ENCODE measurements around the gene MED12L.

Gene MED12L

GRCh38 chr3:151264605-151265004 is 179.1 kb downstream of the MED12L start:
- no peak for DNase-seq

GRCh38 chr3:151265166-151265565 is 179.7 kb downstream of the MED12L start:
- DNase-seq, result no peak

GRCh38 chr3:151265866-151266265 is 180.4 kb downstream of the MED12L start:
- DNase-seq, result no peak

- no peak for DNase-seq
These were observed 181.6 kb downstream of the MED12L start for GRCh38 chr3:151267066-151267465.

GRCh38 chr3:151268267-151269235 is 183.1 kb downstream of the MED12L start:
- DNase-seq, result no peak

GRCh38 chr3:151269631-151270030 is 184.2 kb downstream of the MED12L start:
- no peak for DNase-seq

GRCh38 chr3:151275091-151275490 is 189.6 kb downstream of the MED12L start:
- DNase-seq, result no peak

- no peak for DNase-seq
These were observed 190.7 kb downstream of the MED12L start for GRCh38 chr3:151276038-151276686.

GRCh38 chr3:151276687-151277042 is 191.2 kb downstream of the MED12L start:
- no peak for DNase-seq

GRCh38 chr3:151278230-151278629 is 192.8 kb downstream of the MED12L start, which contains the start of gene P2RY14:
Gene P2RY14, minus strand, starts transcription at chr3:151278542. Its CDS starts 64,226 bp downstream, at chr3:151214316.
- DNase-seq, result no peak

GRCh38 chr3:151281671-151282324 is 196.3 kb downstream of the MED12L start:
- DNase-seq, result no peak

GRCh38 chr3:151282921-151283320 is 197.5 kb downstream of the MED12L start:
- DNase-seq, result no peak

GRCh38 chr3:151283387-151283786 is 197.9 kb downstream of the MED12L start:
- no peak for DNase-seq

- no peak for DNase-seq
These were observed 198.5 kb downstream of the MED12L start for GRCh38 chr3:151283907-151284461.

GRCh38 chr3:151285940-151286339 is 200.5 kb downstream of the MED12L start:
- DNase-seq, result no peak

- no peak for DNase-seq
These were observed 204.0 kb downstream of the MED12L start for GRCh38 chr3:151289445-151289844.

- no peak for DNase-seq
These were observed 205.2 kb downstream of the MED12L start for GRCh38 chr3:151290673-151291072.

- no peak for DNase-seq
These were observed 207.7 kb downstream of the MED12L start for GRCh38 chr3:151293127-151293526.

GRCh38 chr3:151296226-151296625 is 210.8 kb downstream of the MED12L start:
- DNase-seq, result no peak

- no peak for DNase-seq
These were observed 212.0 kb downstream of the MED12L start for GRCh38 chr3:151297429-151297828.

GRCh38 chr3:151299006-151299405 is 213.5 kb downstream of the MED12L start:
- DNase-seq, result no peak

GRCh38 chr3:151300539-151300938 is 215.1 kb downstream of the MED12L start:
- no peak for DNase-seq

- DNase-seq, result no peak
These were observed 216.3 kb downstream of the MED12L start for GRCh38 chr3:151301787-151302186.

Data from activated effector memory CD4-positive, alpha-beta T cell treated with Interleukin-2 at 50 U/mL for 16 hours (primary cell).